ENCODE results near the gene PTH2. TPM values are rescaled to one million over a fixed set of nuclear protein-coding genes. Genes with fewer than 3 reads are reported as not detected.

PTH2 gene
- total RNA-seq, 2 donors from 2014 or later, result not detected

DNA sequence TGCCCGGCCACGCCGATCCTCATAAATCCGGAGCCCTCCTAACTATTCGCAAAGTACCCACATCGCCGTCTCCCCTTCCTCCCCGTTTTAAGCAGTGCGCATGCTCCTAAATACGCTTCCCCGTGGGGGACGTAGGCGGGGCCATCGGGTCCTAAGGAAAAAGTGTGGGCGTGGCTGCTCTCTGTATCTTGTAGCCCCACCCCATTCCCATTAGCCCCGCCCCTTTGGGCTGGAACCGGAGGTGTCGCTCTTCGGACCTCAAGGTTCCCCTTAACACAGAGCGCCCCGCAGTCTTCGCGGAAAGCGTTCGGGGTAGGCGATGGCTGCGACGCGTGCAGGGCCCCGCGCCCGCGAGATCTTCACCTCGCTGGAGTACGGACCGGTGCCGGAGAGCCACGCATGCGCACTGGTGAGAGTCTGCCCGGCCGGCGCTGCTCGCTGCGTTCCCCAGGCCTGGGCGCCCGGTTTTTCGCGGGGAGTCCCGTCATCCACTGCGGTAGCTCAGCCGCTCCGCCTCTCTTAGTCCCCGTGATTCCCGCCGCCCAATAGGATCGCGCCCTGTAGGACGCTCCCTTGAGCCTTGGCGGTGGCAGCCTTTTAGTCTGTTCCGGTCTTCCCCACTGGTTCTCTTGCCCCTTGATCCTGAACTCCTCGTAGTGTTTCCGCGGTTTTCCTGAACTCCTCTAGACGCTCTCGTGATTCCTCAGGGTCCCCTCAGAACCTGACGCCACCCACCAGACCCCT lies 29.9 kb upstream of the PTH2 start, which contains the start of gene ALDH16A1:
TSS of gene ALDH16A1 (plus strand) at position 213 of the 744 bp plus-strand sequence. CDS start at position 320, 107 bp downstream.
- Histone ChIP-seq H3K9me3 (no peaks in the 10 kb centered on the region), H3K27ac (peak within 1 kb of the TSS; percentile 93 to 95), H3K4me1 (replicated peaks) (no peaks in the 10 kb centered on the region), H3K27me3 (replicated peaks; ENCODE audit: insufficient read depth) (no peaks in the 10 kb centered on the region), H3K36me3 (no peaks in the 10 kb centered on the region), H3K4me3 (peak within 1 kb of the TSS; percentile 58 to 60)
- intact Hi-C loops (cut with DNase I), result no loop called here
- 1% methylated on average over 66 of the region's 66 CpGs for WGBS
- TF ChIP-seq CTCF (IDR thresholded peaks at IDR 0.05) (peak in 1 of 4 experiments; percentile 17), POLR2AphosphoS5 (IDR thresholded peaks at IDR 0.05) (peak; percentile 88), POLR2A (IDR thresholded peaks at IDR 0.05) (peak; percentile 91)
- DNase-seq (ENCODE audit: low spot score), result peak; percentile 97

- H3K4me1 ChIP-seq (replicated peaks), result no peaks in the 10 kb centered on the region
- WGBS, result under 1% methylated on average over 42 of the region's 42 CpGs
Observed at GRCh38 chr19:49451430-49452181, 28.4 kb upstream of the PTH2 start, which contains the start of gene PIH1D1. PIH1D1 (minus strand) TSS chr19:49451814; CDS start chr19:49451574, 240 bp downstream.

GRCh38 chr19:49450405-49450804 lies 27.2 kb upstream of the PTH2 start:
- DNase-seq (ENCODE audit: low spot score), result no peak
- Histone ChIP-seq H3K4me1 (replicated peaks) (no peaks in the 10 kb centered on the region), H3K9me3 (no peaks in the 10 kb centered on the region), H3K27ac (no peak overlapping the region), H3K27me3 (replicated peaks; ENCODE audit: insufficient read depth) (no peaks in the 10 kb centered on the region), H3K4me3 (no peak overlapping the region), H3K36me3 (no peaks in the 10 kb centered on the region)
- no peak for TF ChIP-seq CTCF (IDR thresholded peaks at IDR 0.05)
- no peak for TF ChIP-seq POLR2A (IDR thresholded peaks at IDR 0.05)
- no peak for TF ChIP-seq POLR2AphosphoS5 (IDR thresholded peaks at IDR 0.05)
- 85% methylated on average over 7 of the region's 7 CpGs for WGBS
- intact Hi-C loops (cut with DNase I), result no loop called here

More at GRCh38 chr19:49451430-49452181, 28.4 kb upstream of the PTH2 start, which contains the start of gene PIH1D1:
- Histone ChIP-seq H3K27ac (peak within 1 kb of the TSS; percentile 93 to 95), H3K4me3 (peak within 1 kb of the TSS; percentile 77 to 83), H3K9me3 (no peaks in the 10 kb centered on the region), H3K27me3 (replicated peaks; ENCODE audit: insufficient read depth) (no peaks in the 10 kb centered on the region), H3K36me3 (no peaks in the 10 kb centered on the region)
- TF ChIP-seq CTCF (IDR thresholded peaks at IDR 0.05) (peak in 3 of 4 experiments; percentile 16 to 40 (median 38)), POLR2A (IDR thresholded peaks at IDR 0.05) (peak; percentile 55), POLR2AphosphoS5 (IDR thresholded peaks at IDR 0.05) (peak; percentile 99)
- DNase-seq (ENCODE audit: low spot score), result peak; percentile 99
- intact Hi-C loops (cut with DNase I), result no loop called here

DNA sequence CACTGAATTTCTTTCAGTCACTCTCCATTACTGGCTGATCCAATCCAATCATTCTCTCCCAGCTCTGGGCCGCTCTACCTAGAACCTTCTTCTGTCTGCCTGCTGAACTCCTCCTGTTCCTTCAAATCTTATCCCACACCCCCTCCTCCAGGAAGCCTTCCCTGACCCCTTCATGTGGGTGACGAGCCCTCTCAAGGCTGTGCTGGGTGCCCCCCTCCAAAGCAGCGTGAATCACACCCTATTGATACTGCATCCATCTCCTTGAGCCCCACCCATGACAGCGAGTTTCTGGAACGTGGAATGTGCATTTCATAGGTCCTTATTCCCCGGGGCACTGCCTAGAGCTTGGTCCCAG lies 25.2 kb upstream of the PTH2 start:
- DNase-seq (ENCODE audit: low spot score), result no peak
- no peaks in the 10 kb centered on the region for H3K9me3 ChIP-seq
- intact Hi-C loops (cut with DNase I), result no loop called here
- no peak overlapping the region for H3K4me3 ChIP-seq
- WGBS, result 90% methylated on average over 6 of the region's 6 CpGs
- no peak for TF ChIP-seq POLR2A (IDR thresholded peaks at IDR 0.05)
- TF ChIP-seq POLR2AphosphoS5 (IDR thresholded peaks at IDR 0.05), result no peak
- TF ChIP-seq CTCF (IDR thresholded peaks at IDR 0.05), result no peak
- H3K36me3 ChIP-seq, result no peaks in the 10 kb centered on the region
- H3K27ac ChIP-seq, result no peak overlapping the region
- H3K4me1 ChIP-seq (replicated peaks), result no peaks in the 10 kb centered on the region
- no peaks in the 10 kb centered on the region for H3K27me3 ChIP-seq (replicated peaks; ENCODE audit: insufficient read depth)

Data from prostate gland (tissue), 2 donors.